Naive thymus-derived CD4-positive, alpha-beta T cell (primary cell): ENCODE measurements around the gene MKRN1. TPM values are rescaled to one million over a fixed set of nuclear protein-coding genes. Genes with fewer than 3 reads are reported as not detected.
A peak's percentile ranks its signal among the peaks of the same experiment; 100 is the strongest.
"Not testable (repeated sequence)": the region's sequence is repeated elsewhere in the genome, so short reads cannot be mapped to it uniquely, and the experiment has no call there.

Source experiments
- ATAC-seq: fragments of 150-1000 bp; cut with Tn5 transposase; 2 replicates; pipeline ENCODE4 v1.10.0; 2021; ENCODE audit warnings: mild to moderate bottlenecking, moderate library complexity
- CTCF ChIA-PET: fragments of 350-600 bp; sonication (Branson Sonifier 250); formaldehyde crosslinking; loops from one replicate; lab custom pipeline; 2021; ENCODE audit warnings: antibody characterized with exemption; lab: Charles Lee
- POLR2A ChIA-PET: fragments of 350-600 bp; sonication (Branson Sonifier 250); formaldehyde crosslinking; loops from one replicate; lab custom pipeline; 2021; ENCODE audit warnings: antibody characterized with exemption, inconsistent platforms; lab: Charles Lee
- DNase-seq, 9 donors: peaks; one replicate each; pipeline versions ENCODE4 v3.0.0 to v3.0.0-alpha.2; 2020 to 2022; ENCODE audit warnings: mixed read lengths in 1 of 9
- H3K27ac ChIP-seq: one replicate; pipeline ENCODE4 v1.7.0; 2013; ENCODE audit warnings: mild to moderate bottlenecking, low read depth, low read length, moderate library complexity
- H3K27me3 ChIP-seq, 2 donors: one replicate each; pipeline ENCODE4 v1.7.0; 2013; ENCODE audit warnings: low read length in 2 of 2, mild to moderate bottlenecking in 2 of 2, moderate library complexity in 2 of 2; ENCODE audit not compliant: control insufficient read depth in 2 of 2, insufficient read depth in 2 of 2
- H3K36me3 ChIP-seq, 3 experiments: 1 replicate in 2 of 3; 2 replicates in 1 of 3; pipeline ENCODE4 v1.7.0; 2013; ENCODE audit warnings: low read length in 3 of 3, mild to moderate bottlenecking in 3 of 3, moderate library complexity in 1 of 3; ENCODE audit not compliant: insufficient read depth in 3 of 3, control insufficient read depth in 2 of 3
- H3K4me1 ChIP-seq, 2 donors: one replicate each; pipeline ENCODE4 v1.7.0; 2013; ENCODE audit warnings: low read length in 2 of 2, mild to moderate bottlenecking in 2 of 2, moderate library complexity in 1 of 2; ENCODE audit not compliant: control insufficient read depth in 2 of 2, insufficient read depth in 2 of 2
- H3K4me3 ChIP-seq: 2 replicates; pipeline ENCODE4 v1.7.0; 2013; ENCODE audit warnings: mild to moderate bottlenecking, low read length
- H3K9me3 ChIP-seq, 3 experiments: 1 replicate in 2 of 3; 2 replicates in 1 of 3; pipeline ENCODE4 v1.7.0; 2013; ENCODE audit warnings: low read length in 3 of 3; ENCODE audit not compliant: control insufficient read depth in 2 of 3
- H3K27ac Mint-ChIP-seq, 9 donors: one replicate each; pipeline ENCODE4 v1.8.0; 2020 to 2022; ENCODE audit warnings: mixed read lengths in 9 of 9, mild to moderate bottlenecking in 8 of 9, moderate library complexity in 5 of 9, inconsistent platforms in 2 of 9
- H3K27me3 Mint-ChIP-seq, 5 donors: one replicate each; pipeline ENCODE4 v1.8.0; 2021 to 2022; ENCODE audit warnings: mixed read lengths in 5 of 5, mild to moderate bottlenecking in 1 of 5
- H3K36me3 Mint-ChIP-seq, 5 donors: one replicate each; pipeline ENCODE4 v1.8.0; 2020 to 2022; ENCODE audit warnings: mixed read lengths in 5 of 5, mild to moderate bottlenecking in 3 of 5, inconsistent platforms in 1 of 5
- H3K4me1 Mint-ChIP-seq, 7 donors: one replicate each; pipeline ENCODE4 v1.8.0; 2020 to 2022; ENCODE audit warnings: mixed read lengths in 7 of 7, mild to moderate bottlenecking in 3 of 7, inconsistent platforms in 1 of 7
- H3K4me3 Mint-ChIP-seq, 10 donors: one replicate each; pipeline ENCODE4 v1.8.0; 2020 to 2022; ENCODE audit warnings: mild to moderate bottlenecking in 10 of 10, mixed read lengths in 10 of 10, moderate library complexity in 6 of 10, inconsistent platforms in 2 of 10
- H3K9me3 Mint-ChIP-seq, 11 donors: one replicate each; pipeline ENCODE4 v1.8.0; 2020 to 2022; ENCODE audit warnings: mixed read lengths in 11 of 11, mild to moderate bottlenecking in 4 of 11, inconsistent platforms in 1 of 11, moderate library complexity in 1 of 11
- intact Hi-C, 2 donors: fragments of 100-400 bp; cut with micrococcal nuclease; formaldehyde crosslinking; loops; one replicate each; pipeline ENCODE4 v1.15.1; 2023
- polyA plus RNA-seq, 2 donors: library from polyadenylated mRNA; unstranded; fragments of 300-500 nt; fragmentation: Illumina TruSeq; gene quantifications; one replicate each; pipeline ENCODE4 v1.2.3, GENCODE V29; 2021
- total RNA-seq, 6 experiments: library from RNA in 5 of 6; stranded (reverse) in 5 of 6; gene quantifications; 1 replicate in 5 of 6; 2 replicates in 1 of 6; pipeline ENCODE4 v1.2.3 and lab custom pipeline; 2021 to 2026

The MKRN1 gene
- total and polyA plus RNA-seq, 7 experiments from 2014 or later: 85.1 to 162 (median 139) TPM

DNA sequence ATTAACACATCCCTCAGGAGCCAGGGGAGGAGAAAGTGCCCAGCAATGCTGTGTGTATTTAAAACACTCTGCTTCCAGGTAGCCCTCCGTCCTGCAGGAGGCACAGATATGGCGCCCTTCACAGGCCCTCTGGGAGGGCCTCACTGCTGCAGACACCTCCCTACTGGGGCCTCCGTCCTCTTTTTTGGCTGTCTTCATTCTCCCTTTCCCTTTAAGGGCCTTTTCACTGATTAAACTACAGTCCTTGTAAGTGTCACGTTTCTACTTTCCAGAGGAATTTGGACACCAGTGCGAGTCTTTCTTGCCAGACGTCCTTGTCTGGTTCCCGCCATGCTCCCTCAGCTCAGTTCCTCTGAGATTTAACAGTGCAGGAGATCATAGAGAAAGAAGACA lies 39.7 kb upstream of the MKRN1 start:
- peaks cover under 1 to 7% (median 5%) of the 10 kb centered on the region in 7 donors for H3K4me1 Mint-ChIP-seq
- peaks cover 0 to 11% (median 6%) of the 10 kb centered on the region in 5 donors for H3K27me3 Mint-ChIP-seq
- no peak overlapping the region for H3K4me3 ChIP-seq
- no peak overlapping the region for H3K27ac Mint-ChIP-seq
- DNase-seq (no peak), ATAC-seq (no peak)
- H3K4me3 Mint-ChIP-seq: no peak overlapping the region
- ChIA-PET CTCF (interaction anchor here (0.6 kb wide), 1 partner anchor 134 kb away, joined by 3 read pairs; no protein-coding TSS in a partner anchor), POLR2A (no interaction called here)
- no peaks in the 10 kb centered on the region for H3K36me3 Mint-ChIP-seq
- peaks cover 0 to 2% of the 10 kb centered on the region in 2 donors for H3K27me3 ChIP-seq
- no peak overlapping the region for H3K27ac ChIP-seq
- intact Hi-C loops: no loop called here
- H3K9me3 Mint-ChIP-seq: no peaks in the 10 kb centered on the region
- H3K36me3 ChIP-seq: no peaks in the 10 kb centered on the region
- H3K4me1 ChIP-seq: no peaks in the 10 kb centered on the region
- H3K9me3 ChIP-seq: no peaks in the 10 kb centered on the region

DNA sequence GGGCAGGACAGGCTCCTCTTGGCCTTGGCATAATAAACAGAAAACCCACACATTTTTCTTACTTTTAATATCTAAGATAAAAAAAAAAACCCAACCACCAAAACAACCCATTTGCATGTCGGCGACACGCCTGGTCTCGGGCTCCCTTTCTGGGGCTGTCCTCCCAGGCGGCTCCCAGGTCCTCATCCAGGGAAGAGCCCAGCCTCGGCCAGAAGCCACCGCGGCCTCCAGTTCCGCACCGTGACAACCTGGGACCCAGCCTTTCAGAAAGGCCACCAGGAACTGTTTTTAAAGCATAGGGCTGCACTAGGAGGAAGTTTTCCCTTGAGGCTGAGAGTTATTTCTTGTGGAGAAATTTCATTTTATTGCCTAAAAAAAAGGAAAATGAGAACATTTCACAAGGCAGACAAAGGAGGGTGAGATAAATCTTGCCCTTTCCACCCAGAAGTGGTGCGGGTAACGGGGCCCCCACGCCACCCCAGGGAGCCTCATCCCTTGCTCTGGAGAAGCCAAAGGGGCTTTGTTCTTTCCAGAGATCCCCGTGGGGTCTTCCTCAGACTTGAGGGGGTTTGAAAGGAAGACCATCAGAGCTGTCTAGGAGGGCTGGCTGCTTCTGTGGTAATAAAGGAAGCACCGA lies 39.2 kb upstream of the MKRN1 start:
- peak overlapping the region in 2 of 10 donors; percentile 40 to 65 for H3K4me3 Mint-ChIP-seq
- no peak for ATAC-seq

DNA sequence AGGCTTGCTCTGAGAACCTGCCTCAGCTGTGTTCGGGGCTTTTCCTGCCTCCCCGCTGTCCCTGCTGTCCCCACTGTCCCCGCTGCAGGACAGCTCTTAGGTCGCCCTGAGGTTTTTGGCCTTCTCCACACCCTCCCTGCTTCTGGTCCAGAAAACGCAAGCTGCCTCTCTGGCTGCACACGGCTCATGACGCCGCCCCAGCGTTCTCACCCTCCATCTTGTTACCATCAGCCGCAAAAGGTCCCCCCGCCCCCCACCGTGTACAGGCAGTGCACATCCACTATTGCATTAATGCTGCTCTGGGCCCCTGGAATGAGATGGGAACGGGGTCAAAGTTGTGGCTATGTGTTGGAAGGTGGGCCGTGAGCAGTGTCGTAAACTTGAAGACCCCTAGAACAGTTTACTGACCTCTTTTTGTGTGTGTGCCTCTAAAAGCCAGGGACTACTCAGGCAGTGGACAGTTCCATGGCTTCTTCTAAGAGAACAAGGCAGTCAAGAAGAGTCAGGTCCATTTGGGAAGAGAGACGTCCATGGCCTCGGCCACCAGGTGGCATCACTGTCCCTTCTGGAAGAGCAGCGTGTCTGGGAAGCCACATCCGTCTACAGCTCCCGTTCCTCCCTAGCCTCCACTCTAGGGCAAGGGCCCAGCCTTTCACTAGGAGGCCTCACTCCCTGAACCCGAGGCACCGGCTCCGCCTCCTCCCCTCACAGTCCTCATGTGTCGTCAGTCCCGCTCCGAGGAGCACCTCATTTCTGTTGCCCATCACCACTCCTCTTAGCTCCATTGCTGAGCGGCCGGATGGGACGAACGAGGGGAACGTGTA lies 38.5 kb upstream of the MKRN1 start:
- Histone ChIP-seq H3K27ac (no peak overlapping the region), H3K9me3 (no peaks in the 10 kb centered on the region), H3K4me3 (no peak overlapping the region), H3K36me3 (no peaks in the 10 kb centered on the region), H3K27me3 (peaks cover 0 to 2% of the 10 kb centered on the region in 2 donors), H3K4me1 (no peaks in the 10 kb centered on the region)
- DNase-seq: peak; percentile 36 to 69 (median 45)
- H3K27ac Mint-ChIP-seq: peak overlapping the region in 1 of 9 donors; percentile 65
- intact Hi-C loops: loop anchor here (1.0 kb wide), 4 partner anchors 136 to 1016 kb away; no protein-coding TSS in a partner anchor
- peak overlapping the region in 4 of 10 donors; percentile 23 to 65 (median 41) for H3K4me3 Mint-ChIP-seq
- H3K36me3 Mint-ChIP-seq: no peaks in the 10 kb centered on the region
- H3K9me3 Mint-ChIP-seq: no peaks in the 10 kb centered on the region
- peaks cover 0 to 7% (median 3%) of the 10 kb centered on the region in 7 donors for H3K4me1 Mint-ChIP-seq
- peaks cover 0 to 11% (median 6%) of the 10 kb centered on the region in 5 donors for H3K27me3 Mint-ChIP-seq
- ChIA-PET CTCF (interaction anchor here (0.8 to 1.2 kb wide), 2 partner anchors 20 to 293 kb away, joined by 3 read pairs; no protein-coding TSS in a partner anchor), POLR2A (no interaction called here)
- ATAC-seq: peak; percentile 74

More for the DNA sequence above, 39.2 kb upstream of the MKRN1 start:
- H3K36me3 Mint-ChIP-seq: no peaks in the 10 kb centered on the region
- intact Hi-C loops: loop anchor here (1.0 kb wide), 4 partner anchors 135 to 1015 kb away; no protein-coding TSS in a partner anchor
- peaks cover 0 to 7% (median 3%) of the 10 kb centered on the region in 7 donors for H3K4me1 Mint-ChIP-seq
- H3K27ac Mint-ChIP-seq: no peak overlapping the region
- peaks cover 0 to 11% (median 6%) of the 10 kb centered on the region in 5 donors for H3K27me3 Mint-ChIP-seq
- H3K27me3 ChIP-seq: peaks cover 0 to 2% of the 10 kb centered on the region in 2 donors
- H3K36me3 ChIP-seq: no peaks in the 10 kb centered on the region
- H3K27ac ChIP-seq: no peak overlapping the region
- no peaks in the 10 kb centered on the region for H3K4me1 ChIP-seq
- DNase-seq: no peak
- no peak overlapping the region for H3K4me3 ChIP-seq
- CTCF ChIA-PET: interaction anchor here (0.6 to 1.2 kb wide), 3 partner anchors 19 to 292 kb away, joined by 3 read pairs; no protein-coding TSS in a partner anchor
- H3K9me3 Mint-ChIP-seq: no peaks in the 10 kb centered on the region
- H3K9me3 ChIP-seq: no peaks in the 10 kb centered on the region
- POLR2A ChIA-PET: no interaction called here

DNA sequence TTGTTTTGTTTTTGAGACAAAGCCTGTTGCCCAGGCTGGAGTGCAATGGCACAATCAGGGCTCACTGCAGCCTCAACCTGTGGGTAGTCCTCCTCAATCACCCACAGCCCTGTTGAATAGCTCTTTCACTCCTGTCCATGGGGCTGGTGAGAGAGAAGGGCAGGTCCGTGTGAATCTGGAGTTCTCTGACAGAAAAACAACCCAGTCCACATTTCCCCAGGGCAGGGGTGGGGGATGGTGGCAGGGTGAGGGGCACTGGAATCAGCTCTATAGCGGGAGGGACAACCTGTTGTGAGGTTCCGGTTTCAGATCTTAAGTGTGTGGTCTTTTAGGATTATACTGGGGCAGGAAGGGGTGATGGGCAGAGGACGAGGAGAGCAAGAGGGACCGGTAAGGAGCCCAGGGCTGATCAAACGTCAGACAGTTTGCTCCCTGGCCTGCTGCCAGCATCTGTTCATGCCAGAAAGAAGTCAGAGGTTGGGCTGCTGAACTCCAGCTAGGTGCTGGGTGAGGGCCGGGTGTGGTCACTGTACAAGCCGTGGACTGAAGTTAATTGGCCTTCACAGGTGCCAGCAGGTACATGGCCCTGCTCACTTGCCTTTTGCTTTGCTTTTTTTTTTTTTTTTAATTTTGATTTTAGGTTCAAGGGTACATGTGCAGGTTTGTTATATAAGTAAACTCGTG lies 33.2 kb upstream of the MKRN1 start:
- Histone ChIP-seq H3K27me3 (no peaks in the 10 kb centered on the region), H3K4me1 (no peaks in the 10 kb centered on the region), H3K27ac (no peak overlapping the region), H3K4me3 (no peak overlapping the region), H3K9me3 (no peaks in the 10 kb centered on the region), H3K36me3 (no peaks in the 10 kb centered on the region)
- intact Hi-C loops: no loop called here
- Mint-ChIP-seq H3K27me3 (peaks cover 0 to 5% (median under 1%) of the 10 kb centered on the region in 5 donors), H3K4me3 (no peak overlapping the region), H3K27ac (peak overlapping the region in 1 of 9 donors; percentile 30), H3K36me3 (no peaks in the 10 kb centered on the region), H3K9me3 (no peaks in the 10 kb centered on the region), H3K4me1 (peaks cover 0 to under 1% (median 0%) of the 10 kb centered on the region in 7 donors)
- ChIA-PET CTCF (no interaction called here), POLR2A (no interaction called here)
- no peak for DNase-seq
- ATAC-seq: no peak

DNA sequence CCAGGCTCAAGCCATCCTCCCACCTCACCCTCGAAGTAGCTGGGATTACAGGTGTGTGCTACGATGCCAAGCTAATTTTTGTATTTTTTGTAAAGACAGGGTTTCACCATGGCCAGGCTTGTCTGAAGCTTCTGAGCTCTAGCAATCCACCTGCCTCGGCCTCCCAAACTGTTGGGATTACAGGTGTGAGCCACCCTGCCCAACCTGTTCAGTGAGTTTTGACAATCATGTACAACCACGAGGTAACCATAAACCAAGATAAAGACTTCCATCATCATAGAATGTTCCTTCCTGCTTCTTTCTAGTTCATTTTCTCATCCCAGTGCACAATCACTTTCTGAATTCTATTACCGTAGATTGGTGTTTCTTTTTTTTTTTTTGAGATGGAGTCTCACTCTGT lies 30.5 kb upstream of the MKRN1 start:
- ChIA-PET CTCF (interaction anchor here (0.7 kb wide), 1 partner anchor 32 kb away, joined by 4 read pairs; no protein-coding TSS in a partner anchor), POLR2A (interaction anchor here (0.6 kb wide), 1 partner anchor 394 kb away, joined by 3 read pairs; no protein-coding TSS in a partner anchor)
- ATAC-seq (no peak), DNase-seq (no peak)
- Histone ChIP-seq H3K27ac (no peak overlapping the region), H3K4me1 (no peaks in the 10 kb centered on the region), H3K4me3 (no peak overlapping the region), H3K27me3 (no peaks in the 10 kb centered on the region), H3K9me3 (no peaks in the 10 kb centered on the region), H3K36me3 (no peaks in the 10 kb centered on the region)
- H3K27ac Mint-ChIP-seq: no peak overlapping the region
- H3K9me3 Mint-ChIP-seq: peaks cover 0 to 2% (median 0%) of the 10 kb centered on the region in 11 donors
- H3K4me3 Mint-ChIP-seq: no peak overlapping the region
- intact Hi-C loops: no loop called here
- peaks cover 0 to 4% (median 0%) of the 10 kb centered on the region in 5 donors for H3K27me3 Mint-ChIP-seq
- H3K36me3 Mint-ChIP-seq: no peaks in the 10 kb centered on the region
- no peaks in the 10 kb centered on the region for H3K4me1 Mint-ChIP-seq

DNA sequence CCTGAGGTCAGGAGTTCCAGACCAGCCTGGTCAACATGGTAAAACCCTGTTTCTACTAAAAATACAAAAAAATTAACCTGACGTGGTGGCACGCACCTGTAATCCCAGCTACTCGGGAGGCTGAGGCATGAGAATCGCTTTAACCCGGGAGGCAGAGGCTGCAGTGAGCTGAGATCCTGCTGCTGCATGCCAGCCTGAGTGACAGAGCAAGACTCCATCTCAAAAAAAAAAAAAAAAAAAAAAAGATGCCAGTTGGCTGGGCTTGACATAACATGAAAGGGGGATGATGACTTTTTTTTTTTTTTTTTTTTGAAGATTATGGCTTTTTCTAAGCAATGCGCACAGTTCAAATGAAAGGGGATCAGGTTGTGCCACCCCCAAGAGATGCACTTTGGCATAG lies 28.3 kb upstream of the MKRN1 start:
- H3K36me3 ChIP-seq, ATAC-seq, H3K9me3 Mint-ChIP-seq, H3K4me3 ChIP-seq, intact Hi-C loops, H3K9me3 ChIP-seq, H3K27ac ChIP-seq, H3K4me1 ChIP-seq, POLR2A ChIA-PET, H3K4me3 Mint-ChIP-seq, H3K27ac Mint-ChIP-seq, H3K4me1 Mint-ChIP-seq, H3K27me3 ChIP-seq, H3K36me3 Mint-ChIP-seq, H3K27me3 Mint-ChIP-seq, CTCF ChIA-PET, DNase-seq: not testable (repeated sequence)
